Peyer's patch (tissue), 4 donors: ENCODE data around the gene ADAM15.

Experiments used
- POLR2A ChIP-seq, 2 donors: fragments of 450-650 bp; IDR thresholded peaks; one replicate each; pipeline ENCODE4 v1.5.1; 2017; ENCODE audit warnings: antibody characterized with exemption in 2 of 2, mild to moderate bottlenecking in 2 of 2, moderate library complexity in 2 of 2
- TF ChIP-seq, protein P1 (sequence below), 6 experiments: fragments of 450-650 bp in 4 of 6; fragments of 200-600 bp in 2 of 6; sonication (generic) in 1 of 6; IDR thresholded peaks; one replicate each; pipeline ENCODE4 v1.5.1; 2017 to 2019; ENCODE audit warnings: antibody characterized with exemption in 6 of 6, mild to moderate bottlenecking in 3 of 6, moderate library complexity in 1 of 6

GRCh38 chr1:155092131-155092530, 41.0 kb downstream of the ADAM15 start:
- TF ChIP-seq, protein P1, sequence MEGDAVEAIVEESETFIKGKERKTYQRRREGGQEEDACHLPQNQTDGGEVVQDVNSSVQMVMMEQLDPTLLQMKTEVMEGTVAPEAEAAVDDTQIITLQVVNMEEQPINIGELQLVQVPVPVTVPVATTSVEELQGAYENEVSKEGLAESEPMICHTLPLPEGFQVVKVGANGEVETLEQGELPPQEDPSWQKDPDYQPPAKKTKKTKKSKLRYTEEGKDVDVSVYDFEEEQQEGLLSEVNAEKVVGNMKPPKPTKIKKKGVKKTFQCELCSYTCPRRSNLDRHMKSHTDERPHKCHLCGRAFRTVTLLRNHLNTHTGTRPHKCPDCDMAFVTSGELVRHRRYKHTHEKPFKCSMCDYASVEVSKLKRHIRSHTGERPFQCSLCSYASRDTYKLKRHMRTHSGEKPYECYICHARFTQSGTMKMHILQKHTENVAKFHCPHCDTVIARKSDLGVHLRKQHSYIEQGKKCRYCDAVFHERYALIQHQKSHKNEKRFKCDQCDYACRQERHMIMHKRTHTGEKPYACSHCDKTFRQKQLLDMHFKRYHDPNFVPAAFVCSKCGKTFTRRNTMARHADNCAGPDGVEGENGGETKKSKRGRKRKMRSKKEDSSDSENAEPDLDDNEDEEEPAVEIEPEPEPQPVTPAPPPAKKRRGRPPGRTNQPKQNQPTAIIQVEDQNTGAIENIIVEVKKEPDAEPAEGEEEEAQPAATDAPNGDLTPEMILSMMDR (IDR thresholded peaks at IDR 0.05) = no peak
- no peak for TF ChIP-seq POLR2A (IDR thresholded peaks at IDR 0.05)
